ENCODE results near the gene DOK6.

GRCh38 chr18:69870736-69871135 is 470.0 kb downstream of the DOK6 start:
- TF ChIP-seq CTCF (IDR thresholded peaks at IDR 0.05): no peak
- no peak for TF ChIP-seq POLR2A (IDR thresholded peaks at IDR 0.05)
